ENCODE measurements around the gene ZNF484. TPM values are rescaled to one million over a fixed set of nuclear protein-coding genes. Genes with fewer than 3 reads are reported as not detected.

ZNF484 gene
- total RNA-seq, 1 donor from 2014 or later: 9.5 TPM

Other genes starting within 250 kb of the ZNF484 start
- gene IPPK, start 207.9 kb downstream of the ZNF484 start, total RNA-seq: 7.3 TPM
- 26.9 TPM for gene BICD2, start 113.2 kb downstream of the ZNF484 start, total RNA-seq
- 8.2 TPM for gene FGD3, start 69.5 kb upstream of the ZNF484 start, total RNA-seq
- 5.0 TPM for gene SUSD3, start 180.7 kb upstream of the ZNF484 start, total RNA-seq
- gene CARD19, start 218.2 kb upstream of the ZNF484 start, total RNA-seq: 45.2 TPM

Data from mucosa of gallbladder (tissue), 1 donor.